ENCODE measurements around the gene IFRD2.

Gene IFRD2, protein sequence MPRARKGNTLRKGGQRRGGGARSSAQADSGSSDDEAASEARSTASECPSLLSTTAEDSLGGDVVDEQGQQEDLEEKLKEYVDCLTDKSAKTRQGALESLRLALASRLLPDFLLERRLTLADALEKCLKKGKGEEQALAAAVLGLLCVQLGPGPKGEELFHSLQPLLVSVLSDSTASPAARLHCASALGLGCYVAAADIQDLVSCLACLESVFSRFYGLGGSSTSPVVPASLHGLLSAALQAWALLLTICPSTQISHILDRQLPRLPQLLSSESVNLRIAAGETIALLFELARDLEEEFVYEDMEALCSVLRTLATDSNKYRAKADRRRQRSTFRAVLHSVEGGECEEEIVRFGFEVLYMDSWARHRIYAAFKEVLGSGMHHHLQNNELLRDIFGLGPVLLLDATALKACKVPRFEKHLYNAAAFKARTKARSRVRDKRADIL

DNA sequence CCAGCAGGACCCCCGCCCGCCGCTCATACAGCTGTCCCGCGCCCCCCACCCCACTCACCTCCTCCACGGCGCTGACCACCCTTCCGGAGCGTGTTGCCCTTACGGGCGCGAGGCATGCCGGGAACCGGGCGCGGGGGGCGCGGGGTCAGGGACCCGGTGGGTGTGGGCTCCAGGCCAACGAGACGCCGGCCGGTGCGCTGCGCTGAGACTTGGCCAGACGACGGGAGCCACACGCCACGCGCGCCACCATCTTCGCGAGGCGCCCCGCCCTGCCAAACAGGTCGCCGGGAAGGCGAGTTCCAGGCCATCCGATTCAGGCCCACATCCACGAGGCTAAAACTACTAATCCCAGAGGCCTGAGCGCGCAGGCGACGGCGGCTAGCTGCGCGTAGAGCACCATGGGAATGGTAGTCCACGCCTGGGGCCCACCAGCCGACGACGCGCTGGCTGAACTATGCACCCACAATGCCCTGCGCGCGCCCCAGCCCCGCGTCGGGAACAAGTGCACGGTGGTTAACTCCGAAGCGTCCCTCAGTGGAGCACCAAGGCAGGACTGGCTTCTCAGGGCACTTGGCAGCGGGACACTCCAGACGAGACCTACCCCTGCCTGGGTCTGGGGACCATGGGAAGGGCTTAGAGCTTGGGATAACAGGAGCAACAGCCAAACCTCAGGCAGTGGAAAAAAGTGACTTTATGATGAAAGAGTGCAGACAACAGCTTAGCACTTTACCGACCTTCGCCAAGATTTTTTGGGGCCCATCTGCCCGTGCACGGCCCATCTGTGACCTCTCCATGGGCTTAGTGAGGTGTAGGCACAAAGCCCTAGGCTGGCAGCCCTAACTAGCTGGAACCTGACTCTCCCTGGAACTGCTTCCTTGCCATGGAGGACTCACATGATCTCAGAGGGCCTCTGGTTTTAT is at the start of gene IFRD2:
Gene IFRD2 (minus strand): TSS at position 271 of the 920 bp plus-strand sequence. CDS start 155 bp downstream, at position 116.
- peak; percentile 98 for DNase-seq (ENCODE audit: low read depth, low spot score)

DNA sequence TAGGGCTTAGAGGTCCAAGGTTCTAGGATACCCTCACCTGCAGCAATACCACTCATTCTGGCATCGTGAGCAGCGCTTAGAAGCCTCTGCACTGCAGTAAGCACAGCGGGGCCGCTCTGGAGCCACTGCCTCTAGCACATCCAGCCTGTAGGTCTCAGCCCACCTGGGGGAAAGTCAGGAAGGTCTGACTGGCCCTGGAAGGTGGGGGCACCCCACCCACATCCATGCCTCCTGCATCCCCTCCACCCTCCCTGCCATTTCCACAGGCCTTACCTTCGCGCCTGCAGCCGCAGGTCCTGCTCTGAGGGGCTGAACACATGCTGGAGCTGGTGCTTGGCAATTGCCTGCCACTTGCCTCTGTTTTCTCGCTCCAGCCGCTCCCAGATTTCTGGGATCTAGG is 49.3 kb upstream of the IFRD2 start:
- DNase-seq (ENCODE audit: low read depth, low spot score), result no peak

DNA sequence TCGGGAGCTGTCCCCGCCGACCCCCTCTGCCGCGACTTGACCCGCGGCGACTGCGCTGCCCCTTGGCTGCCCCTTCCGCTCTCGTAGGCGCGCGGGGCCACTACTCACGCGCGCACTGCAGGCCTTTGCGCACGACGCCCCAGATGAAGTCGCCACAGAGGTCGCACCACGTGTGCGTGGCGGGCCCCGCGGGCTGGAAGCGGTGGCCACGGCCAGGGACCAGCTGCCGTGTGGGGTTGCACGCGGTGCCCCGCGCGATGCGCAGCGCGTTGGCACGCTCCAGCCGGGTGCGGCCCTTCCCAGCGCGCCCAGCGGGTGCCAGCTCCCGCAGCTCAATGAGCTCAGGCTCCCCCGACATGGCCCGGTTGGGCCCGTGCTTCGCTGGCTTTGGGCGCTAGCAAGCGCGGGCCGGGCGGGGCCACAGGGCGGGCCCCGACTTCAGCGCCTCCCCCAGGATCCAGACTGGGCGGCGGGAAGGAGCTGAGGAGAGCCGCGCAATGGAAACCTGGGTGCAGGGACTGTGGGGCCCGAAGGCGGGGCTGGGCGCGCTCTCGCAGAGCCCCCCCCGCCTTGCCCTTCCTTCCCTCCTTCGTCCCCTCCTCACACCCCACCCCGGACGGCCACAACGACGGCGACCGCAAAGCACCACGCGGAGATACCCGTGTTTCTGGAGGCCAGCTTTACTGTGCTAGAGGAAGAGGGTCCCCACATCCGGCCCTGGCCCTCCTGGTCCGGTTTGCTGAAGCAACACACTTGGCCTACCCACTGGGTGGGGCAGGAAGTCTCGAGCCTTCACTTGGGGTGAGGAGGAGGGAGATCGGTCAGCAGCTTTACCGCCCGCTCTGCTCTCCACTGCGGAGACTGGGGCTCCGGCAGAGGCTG is 48.5 kb upstream of the IFRD2 start, which contains the start of gene RASSF1:
Gene RASSF1 (minus strand): TSS at position 389 of the 882 bp plus-strand sequence. CDS start 31 bp downstream, at position 358.
- DNase-seq (ENCODE audit: low read depth, low spot score), result no peak

DNA sequence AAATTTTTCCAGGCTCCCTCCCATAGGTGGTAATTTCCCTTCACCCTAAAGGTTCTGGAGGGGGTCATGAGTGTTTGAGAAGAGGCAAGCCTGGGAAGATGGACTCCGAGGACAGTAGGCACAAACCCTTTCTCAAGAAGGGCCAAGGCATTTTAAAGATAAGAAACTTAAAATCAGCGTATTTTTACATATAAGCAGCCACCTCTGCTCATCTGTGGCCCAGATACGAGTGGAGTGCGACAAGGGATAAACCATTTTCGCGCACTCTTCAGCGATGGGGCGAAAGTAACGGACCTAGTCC is 47.9 kb upstream of the IFRD2 start:
- DNase-seq (ENCODE audit: low read depth, low spot score), result no peak

DNA sequence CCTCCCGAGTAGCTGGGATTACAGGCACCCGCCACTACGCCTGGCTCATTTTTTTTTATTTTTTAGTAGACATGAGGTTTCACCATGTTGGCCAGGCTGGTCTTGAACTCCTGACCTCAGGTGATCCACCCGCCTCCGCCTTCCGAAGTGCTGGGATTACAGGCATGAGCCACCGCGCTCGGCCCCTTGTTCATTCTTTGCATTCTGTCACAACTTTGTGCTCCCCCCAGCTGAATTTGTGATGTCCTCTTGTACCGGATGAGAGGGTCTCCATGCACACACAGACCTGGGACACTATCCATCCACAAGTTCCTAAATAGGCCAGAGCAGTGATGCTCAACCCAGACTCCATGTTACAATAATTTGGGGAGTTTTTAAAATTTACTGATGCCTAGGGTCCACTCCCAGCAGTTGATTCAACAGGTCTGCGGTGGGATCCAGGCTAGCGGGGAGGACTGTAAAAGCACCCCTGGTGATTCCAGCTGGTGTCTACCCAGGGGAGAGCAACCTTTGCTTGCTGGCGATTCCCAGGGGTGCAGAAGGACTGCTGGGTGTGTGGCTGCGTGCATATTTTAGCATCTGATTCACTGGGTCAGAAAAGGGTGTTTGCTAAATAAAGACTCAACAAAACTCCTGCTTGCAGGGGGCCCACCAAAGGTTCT is 47.4 kb upstream of the IFRD2 start:
- no peak for DNase-seq (ENCODE audit: low read depth, low spot score)

DNA sequence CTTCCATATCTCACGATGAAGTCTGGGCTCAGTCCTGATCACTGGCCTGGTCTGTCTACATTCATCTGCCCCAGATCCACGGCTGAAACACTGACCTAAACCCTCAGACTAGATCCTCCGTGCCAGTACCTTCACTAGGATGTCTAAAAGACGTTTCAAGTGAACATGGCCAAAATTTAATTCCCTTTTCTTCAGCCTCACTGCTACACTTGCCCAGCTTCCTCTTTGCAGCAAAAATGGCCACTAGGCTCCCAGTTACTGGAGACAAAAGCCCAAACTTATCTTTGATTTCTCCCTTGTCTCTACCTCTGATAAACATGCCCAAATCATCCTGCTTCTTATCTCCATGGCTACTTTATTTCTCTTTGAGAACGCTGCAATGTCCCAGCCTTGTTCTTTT is 46.7 kb upstream of the IFRD2 start:
- DNase-seq (ENCODE audit: low read depth, low spot score), result no peak

DNA sequence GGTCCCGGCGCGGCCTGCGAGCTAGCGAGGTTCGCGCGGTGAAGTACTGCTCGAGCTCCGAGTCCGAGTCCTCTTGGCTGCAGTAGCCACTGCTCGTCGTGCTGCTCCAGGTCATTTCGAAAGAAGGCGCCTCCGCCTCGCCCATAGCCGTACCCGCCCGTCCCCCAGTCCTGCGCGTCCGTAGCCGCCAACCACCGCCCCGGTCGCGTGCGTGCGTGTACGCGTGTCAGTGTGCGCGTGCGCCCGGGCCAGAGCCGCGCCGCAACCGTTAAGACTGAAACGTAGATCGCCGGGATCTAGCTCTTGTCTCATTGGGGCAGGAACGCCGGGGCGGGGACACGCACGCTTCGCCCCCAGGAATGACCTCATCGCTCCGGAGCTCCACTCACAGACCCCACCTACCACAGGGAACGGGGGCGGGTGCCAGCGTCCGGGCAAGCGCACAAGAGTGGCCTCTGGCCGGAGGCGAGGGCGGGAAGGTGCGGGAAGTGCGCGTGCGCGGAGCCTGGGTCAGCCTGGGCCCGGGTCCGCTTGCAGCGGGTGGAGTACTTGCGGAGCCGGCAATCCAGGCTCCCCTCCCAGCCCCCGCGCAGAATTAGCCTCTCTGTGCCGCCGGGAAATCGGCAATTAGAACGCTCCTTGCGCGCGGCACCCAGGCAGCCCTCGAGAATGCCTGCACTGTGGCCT is 45.1 kb upstream of the IFRD2 start:
- DNase-seq (ENCODE audit: low read depth, low spot score), result peak; percentile 100

DNA sequence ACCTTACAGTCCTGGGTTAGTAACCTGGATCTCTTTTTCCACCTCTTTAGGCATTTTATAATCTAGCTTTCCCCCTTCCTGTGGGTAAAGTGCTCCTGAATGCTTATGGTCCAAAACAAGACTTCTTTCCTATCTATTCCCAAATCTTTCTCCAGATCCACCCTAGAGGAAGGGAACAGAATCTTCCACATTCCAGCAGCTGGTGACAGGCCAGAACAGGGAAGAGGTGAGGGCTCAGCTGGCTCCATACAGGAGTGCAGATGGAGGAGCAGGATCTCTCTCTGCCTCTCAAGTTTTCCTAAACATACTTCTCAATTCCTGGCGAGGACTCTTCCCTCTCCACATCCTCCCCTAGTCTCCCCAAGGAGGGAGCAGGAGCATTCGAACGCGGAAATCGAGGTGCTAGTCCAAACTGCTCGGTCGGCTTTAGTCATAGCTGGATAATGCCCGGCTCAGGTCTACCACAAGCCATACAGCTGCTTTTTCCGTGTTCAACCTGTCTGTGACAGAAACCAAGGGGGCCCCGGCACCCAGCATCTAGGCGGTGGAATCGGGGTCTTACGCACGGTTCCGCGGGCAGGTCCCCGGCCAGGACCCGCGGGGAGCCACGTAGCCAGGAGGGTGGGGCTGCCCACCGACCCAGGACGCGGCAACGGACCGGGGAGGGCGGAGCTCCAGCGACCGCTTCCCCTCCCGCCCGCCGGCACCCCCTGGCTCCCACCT is 44.4 kb upstream of the IFRD2 start:
- peak; percentile 48 for DNase-seq (ENCODE audit: low read depth, low spot score)

DNA sequence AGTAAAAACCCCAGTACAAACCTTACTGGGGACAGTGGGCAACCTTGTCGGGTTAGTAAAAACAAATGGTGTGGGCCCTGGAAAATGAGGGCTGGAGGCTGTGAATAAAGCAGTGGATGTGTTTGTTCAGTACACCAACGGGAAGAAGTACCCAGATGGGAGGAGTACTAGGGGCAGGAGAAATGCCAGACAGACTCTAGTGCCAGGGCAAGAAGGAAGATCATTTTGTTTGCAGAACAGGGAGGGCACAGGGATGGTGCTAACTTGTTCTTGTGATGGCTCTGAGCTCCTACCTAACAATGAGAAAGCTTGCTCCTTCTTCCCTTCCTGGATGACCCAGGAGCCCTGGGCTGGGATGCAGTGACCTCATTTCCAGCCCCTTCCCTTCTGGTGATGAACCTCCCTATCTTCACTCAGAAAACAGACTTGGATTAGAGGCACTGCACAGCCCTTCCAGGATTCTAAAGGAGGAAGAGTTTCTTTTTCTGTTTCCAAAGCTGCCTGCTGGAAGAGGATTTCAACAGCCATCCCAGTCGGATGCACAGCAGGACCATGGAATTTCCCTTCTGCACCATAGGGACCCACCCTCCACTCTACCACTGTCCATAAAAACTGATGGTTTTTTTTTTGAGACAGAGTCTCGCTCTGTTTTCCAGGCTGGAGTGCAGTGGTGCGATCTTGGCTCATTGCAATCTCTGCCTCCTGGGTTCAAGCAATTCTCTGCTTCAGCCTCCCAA is 42.3 kb upstream of the IFRD2 start:
- no peak for DNase-seq (ENCODE audit: low read depth, low spot score)

DNA sequence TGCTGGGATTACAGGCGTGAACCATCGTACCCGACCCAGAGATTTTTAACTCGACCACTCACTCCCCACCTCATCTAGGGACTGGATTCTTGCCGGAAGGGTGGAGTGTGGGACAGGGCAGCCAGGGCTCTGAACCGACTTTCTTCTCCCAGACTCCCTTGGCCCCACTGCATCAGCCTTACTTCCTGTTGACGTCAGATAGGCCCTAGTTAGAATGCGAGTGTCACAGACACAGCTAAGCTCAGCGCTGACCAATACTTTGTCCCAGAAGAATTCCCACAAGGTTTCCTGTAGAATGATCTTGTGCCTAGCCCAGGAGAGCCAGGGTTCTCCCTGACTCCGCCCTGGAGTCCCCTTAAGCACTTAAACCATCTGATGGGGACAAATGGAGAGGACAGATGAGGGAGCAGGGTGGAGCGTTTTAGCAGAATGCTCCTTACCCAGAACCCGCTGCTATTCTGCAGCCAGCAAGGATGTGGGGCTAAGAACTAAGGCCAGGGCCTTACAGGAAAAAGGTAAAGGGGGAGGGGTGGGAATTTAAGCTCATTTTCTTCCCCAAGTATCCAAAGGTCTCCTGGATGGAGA is 41.6 kb upstream of the IFRD2 start:
- no peak for DNase-seq (ENCODE audit: low read depth, low spot score)

DNA sequence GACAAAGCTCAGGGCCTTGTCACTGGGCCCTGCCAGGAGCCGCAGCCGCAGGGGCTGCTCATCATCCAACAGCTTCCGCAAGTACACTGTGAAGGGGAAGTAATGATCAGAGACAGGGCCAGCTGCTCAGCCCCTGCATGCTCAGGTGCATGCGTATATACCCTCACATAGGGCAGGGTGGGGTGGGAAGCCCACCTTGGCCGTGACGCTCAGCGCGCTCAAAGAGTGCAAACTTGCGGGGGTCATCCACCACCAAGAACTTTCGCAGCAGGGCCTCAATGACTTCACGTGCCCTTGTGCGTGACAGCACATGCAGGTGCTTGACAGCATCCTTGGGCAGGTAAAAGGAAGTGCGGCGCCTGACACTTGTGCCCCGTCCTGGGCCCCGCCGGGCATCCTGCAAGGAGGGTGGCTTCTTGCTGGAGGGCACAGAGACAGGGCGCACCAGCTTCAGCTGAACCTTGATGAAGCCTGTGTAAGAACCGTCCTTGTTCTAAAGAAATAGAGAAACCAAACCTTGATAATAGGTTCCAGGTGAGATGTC is 39.2 kb upstream of the IFRD2 start:
- no peak for DNase-seq (ENCODE audit: low read depth, low spot score)

DNA sequence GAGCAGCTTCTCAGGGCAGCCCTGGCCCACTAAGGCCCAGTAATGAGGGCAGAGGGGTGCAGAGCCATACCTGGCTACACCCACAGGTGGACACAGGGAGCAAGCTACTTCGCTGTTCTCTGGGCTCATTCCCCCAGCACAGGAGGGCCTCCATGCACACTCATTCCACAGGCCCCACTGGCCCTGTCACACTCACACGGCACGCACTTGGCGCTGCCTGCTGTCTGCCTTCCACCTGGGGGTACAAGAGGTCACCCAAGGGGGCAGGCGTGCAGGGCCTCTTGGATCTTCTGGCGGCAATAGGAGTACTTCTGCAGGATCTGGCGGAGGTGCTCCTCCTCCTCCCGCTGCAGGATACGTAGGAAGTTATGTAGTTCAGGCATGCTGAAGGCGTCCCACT is 38.1 kb upstream of the IFRD2 start:
- no peak for DNase-seq (ENCODE audit: low read depth, low spot score)

DNA sequence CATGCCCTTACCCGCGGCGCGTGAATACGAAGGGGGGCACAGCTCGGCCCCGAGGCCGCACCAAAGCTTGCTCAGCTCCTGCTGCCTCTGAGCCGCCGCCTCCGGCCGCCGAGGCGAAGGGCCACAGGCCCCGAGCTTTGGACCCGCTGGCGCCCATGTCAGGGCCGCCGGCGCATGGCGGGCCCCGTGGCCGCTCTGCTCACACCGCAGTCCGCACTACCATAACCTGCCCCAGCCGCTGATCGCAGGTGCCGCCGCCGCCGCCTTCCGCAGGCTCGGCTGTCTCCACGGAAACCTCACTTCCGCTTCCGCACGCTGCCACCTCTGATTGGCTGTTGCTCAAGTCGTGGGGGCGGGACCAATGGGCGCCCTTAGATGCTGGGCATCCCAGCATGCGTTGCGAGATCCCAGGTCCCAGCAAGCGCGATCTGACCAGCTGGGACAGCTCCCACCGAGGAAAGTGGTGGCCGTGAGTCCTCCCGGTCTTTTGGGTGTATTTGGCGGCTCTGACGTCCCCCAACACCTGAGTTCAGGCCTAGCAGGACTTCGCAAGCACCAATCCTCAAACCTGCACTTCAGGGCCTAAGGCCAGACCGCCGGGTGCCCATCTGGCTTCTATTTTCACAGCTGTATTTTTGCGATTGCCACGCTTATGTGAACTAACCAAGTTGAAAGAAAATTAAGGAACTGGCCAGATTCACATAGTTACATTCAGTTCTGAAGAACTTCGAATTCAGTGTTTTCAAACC is 35.9 kb upstream of the IFRD2 start, which contains the start of gene TUSC2:
Gene TUSC2 (minus strand): TSS at position 281 of the 749 bp plus-strand sequence. CDS start 124 bp downstream, at position 157.
- peak; percentile 97 for DNase-seq (ENCODE audit: low read depth, low spot score)

DNA sequence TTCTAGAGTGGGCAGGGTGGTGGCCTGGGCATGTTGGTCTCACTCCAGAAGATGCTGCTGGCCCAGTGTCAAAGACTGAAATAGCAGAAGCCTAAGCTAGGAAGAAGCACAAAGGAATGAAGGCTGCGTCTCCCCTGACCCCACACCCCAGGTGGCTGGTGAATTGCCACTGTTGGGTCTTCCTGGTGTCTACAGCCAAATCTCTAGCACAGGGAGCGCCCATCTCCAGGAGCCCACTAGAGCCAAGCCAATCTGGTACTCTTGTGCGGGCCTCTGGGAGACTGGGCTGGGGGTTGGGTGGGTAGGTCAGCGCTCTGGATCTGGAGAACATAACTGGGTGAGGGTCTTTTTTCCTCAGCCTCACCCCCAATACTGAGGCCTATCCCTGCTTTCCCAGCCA is 34.9 kb upstream of the IFRD2 start:
- DNase-seq (ENCODE audit: low read depth, low spot score), result no peak

DNA sequence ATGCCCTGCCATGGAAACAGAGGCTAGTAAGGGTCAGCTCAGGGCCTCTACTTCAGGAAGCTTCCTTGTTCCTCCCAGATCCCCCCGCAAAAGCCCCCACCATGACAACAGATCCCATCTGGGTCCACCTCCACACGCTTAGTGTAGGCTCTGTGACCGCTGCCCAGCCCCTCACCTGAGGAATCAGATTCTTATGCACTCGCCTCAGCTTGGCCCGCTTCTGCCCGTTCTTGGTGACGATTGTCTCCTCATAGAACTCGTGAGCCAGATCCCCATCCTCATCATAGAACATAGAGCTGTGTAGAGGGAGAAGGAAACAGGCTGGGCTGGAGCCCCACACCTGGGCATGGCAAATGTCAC is 33.9 kb upstream of the IFRD2 start:
- no peak for DNase-seq (ENCODE audit: low read depth, low spot score)

DNA sequence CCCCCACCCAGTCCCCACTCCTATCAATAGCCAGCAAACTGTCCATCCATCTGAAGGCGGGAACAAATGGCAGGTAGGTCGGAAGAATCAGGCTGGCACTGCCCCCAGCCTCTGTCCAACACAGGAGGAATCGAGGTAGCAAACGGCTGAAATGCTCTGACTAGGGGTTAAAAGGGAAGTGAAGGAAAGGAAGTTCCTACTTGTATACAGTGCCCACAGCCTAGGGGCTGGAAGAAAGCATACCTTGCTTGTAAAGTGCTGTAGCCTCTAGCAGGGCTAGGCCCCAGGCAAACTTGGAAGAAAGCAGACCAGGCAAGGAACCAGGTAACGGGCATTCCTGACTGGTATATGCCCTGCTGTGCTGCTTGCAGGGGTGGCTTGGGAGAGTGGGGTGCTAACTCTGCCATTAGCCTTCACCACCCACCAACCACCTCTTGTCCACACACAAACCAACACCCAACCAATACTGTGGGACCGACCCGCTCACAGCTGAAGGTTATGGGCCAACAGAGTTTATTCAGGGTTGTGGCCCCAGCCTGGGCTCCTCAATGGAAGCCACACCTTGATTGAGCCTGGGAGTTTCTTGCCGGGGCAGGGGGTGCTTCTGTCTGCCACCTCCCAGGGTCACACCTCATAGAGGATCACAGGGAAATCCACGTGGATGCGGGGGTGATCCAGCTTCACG is 33.4 kb upstream of the IFRD2 start:
- no peak for DNase-seq (ENCODE audit: low read depth, low spot score)

DNA sequence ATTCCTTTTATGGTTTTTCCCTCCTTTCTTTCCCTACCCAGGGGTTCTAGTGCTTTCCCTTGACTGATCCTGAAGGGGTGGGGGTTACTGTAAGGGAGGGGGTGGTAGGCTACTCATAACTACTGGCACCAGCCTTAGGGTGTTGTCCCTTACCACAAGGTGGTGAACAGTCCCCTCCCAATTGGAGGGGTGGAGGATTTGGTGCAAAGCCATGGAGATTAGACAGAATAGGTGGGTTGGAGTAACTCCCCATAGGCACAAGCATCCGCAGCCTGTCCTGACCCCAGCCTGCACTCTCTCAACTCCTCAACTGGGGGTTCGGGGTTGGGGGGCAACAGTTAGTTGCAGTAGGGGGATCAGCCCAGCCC is 32.9 kb upstream of the IFRD2 start:
- DNase-seq (ENCODE audit: low read depth, low spot score), result no peak
